ENCODE data around the gene CBX3.

The CBX3 gene

DNA sequence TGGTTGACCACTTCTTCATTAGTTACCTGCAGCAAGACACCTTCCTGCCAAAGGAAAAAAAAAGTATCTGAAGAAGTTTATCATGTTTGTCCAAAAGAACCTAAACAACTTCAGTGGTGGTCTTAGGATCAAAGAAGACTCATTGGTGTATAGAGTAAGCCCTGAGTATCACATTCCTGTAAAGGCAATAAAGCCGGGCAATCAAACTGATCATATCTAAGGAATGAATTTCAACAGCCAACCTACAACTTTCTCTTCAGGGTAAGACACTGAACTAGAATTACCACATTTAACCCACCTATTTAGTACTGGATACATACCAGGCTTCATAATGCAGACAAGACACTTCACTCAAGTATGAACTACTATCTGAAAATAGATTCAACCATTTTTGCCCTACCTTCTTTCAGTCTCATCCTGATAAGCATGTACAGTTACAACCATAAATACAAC, 11.1 kb upstream of the CBX3 start:
- TF ChIP-seq EZH2phosphoT487 (conservative IDR thresholded peaks at IDR 0.05; ENCODE audit: low read length), result no peak
- TF ChIP-seq, protein P1, sequence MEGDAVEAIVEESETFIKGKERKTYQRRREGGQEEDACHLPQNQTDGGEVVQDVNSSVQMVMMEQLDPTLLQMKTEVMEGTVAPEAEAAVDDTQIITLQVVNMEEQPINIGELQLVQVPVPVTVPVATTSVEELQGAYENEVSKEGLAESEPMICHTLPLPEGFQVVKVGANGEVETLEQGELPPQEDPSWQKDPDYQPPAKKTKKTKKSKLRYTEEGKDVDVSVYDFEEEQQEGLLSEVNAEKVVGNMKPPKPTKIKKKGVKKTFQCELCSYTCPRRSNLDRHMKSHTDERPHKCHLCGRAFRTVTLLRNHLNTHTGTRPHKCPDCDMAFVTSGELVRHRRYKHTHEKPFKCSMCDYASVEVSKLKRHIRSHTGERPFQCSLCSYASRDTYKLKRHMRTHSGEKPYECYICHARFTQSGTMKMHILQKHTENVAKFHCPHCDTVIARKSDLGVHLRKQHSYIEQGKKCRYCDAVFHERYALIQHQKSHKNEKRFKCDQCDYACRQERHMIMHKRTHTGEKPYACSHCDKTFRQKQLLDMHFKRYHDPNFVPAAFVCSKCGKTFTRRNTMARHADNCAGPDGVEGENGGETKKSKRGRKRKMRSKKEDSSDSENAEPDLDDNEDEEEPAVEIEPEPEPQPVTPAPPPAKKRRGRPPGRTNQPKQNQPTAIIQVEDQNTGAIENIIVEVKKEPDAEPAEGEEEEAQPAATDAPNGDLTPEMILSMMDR (IDR thresholded peaks at IDR 0.05; ENCODE audit: insufficient read depth, low read length, poor library complexity, severe bottlenecking), result no peak
- Histone ChIP-seq H3K36me3 (ENCODE audit: low read length) (peaks cover 67% of the 10 kb centered on the region), H3K79me2 (ENCODE audit: insufficient read depth, low read length) (peaks cover 38% of the 10 kb centered on the region)

DNA sequence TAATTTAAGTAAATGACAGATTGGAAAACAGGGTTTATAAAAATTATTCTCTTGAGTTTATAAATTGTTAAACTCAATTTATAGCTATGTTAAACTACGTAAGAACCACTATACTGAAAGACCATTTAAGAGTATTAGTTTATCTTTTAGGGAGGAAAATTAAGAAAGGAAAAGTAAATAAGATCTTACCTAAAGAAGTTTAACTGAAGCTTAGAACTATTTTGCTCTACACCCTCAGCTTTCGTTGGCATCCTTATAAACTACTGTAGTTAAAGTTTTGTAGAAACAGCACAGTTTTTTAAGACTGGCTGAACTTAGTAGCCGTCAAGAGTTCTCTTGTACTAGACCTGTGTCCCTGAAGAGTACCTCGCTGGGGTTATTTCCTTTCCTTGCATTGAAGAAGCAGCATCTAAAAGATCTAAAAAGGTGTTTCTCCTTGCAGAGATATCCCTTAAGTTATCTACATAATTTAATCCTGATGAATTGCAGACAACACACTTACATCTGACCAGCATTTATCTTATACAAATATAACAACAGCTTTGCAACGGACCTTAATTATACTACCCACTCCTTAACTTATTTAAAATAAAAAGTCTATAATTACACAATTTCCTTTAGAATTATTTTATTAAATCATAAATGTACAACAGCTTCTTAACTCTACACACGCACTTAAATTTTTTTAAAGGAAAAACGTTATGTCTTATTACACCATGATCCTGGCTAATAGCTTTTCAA, 10.1 kb upstream of the CBX3 start:
- no peaks in the 10 kb centered on the region for H3K27me3 ChIP-seq (ENCODE audit: low read length)
- H3K9me3 ChIP-seq (ENCODE audit: insufficient read depth, low read length), result no peaks in the 10 kb centered on the region
- peaks cover 76% of the 10 kb centered on the region for H4K20me1 ChIP-seq (ENCODE audit: low read depth, low read length)
- no peak overlapping the region for H3K4me2 ChIP-seq (ENCODE audit: low read depth, low read length, poor library complexity, severe bottlenecking)
- H3K9me2 ChIP-seq (replicated peaks; ENCODE audit: insufficient read depth, low read length), result no peaks in the 10 kb centered on the region
- no peak overlapping the region for H3K4me3 ChIP-seq (ENCODE audit: insufficient read depth, low read length, poor library complexity, severe bottlenecking)
- H3K27ac ChIP-seq (ENCODE audit: low read depth, low read length), result no peak overlapping the region; the same call in 1 of the 2 replicates
- peaks cover 97% of the 10 kb centered on the region for H3F3A ChIP-seq (ENCODE audit: insufficient read depth)
- peaks cover 76% of the 10 kb centered on the region for H3K36me3 ChIP-seq (ENCODE audit: low read length)
- no peak for TF ChIP-seq EZH2phosphoT487 (conservative IDR thresholded peaks at IDR 0.05; ENCODE audit: low read length)
- TF ChIP-seq, protein P1 (IDR thresholded peaks at IDR 0.05; ENCODE audit: insufficient read depth, low read length, poor library complexity, severe bottlenecking), result no peak
- no peak overlapping the region for H3K9ac ChIP-seq (ENCODE audit: low read length)
- no peak overlapping the region for H2AFZ ChIP-seq (ENCODE audit: low read depth, low read length, severe bottlenecking)
- peaks cover 48% of the 10 kb centered on the region for H3K79me2 ChIP-seq (ENCODE audit: insufficient read depth, low read length)

More for the DNA sequence above, 11.1 kb upstream of the CBX3 start:
- H3K9me3 ChIP-seq (ENCODE audit: insufficient read depth, low read length), result no peaks in the 10 kb centered on the region
- H4K20me1 ChIP-seq (ENCODE audit: low read depth, low read length), result peaks cover 66% of the 10 kb centered on the region
- H3K27ac ChIP-seq (ENCODE audit: low read depth, low read length), result no peak overlapping the region
- no peak overlapping the region for H3K4me3 ChIP-seq (ENCODE audit: insufficient read depth, low read length, poor library complexity, severe bottlenecking)
- no peak overlapping the region for H2AFZ ChIP-seq (ENCODE audit: low read depth, low read length, severe bottlenecking)
- no peak overlapping the region for H3K9ac ChIP-seq (ENCODE audit: low read length)
- H3K4me2 ChIP-seq (ENCODE audit: low read depth, low read length, poor library complexity, severe bottlenecking), result no peak overlapping the region
- no peaks in the 10 kb centered on the region for H3K9me2 ChIP-seq (replicated peaks; ENCODE audit: insufficient read depth, low read length)
- peaks cover 96% of the 10 kb centered on the region for H3F3A ChIP-seq (ENCODE audit: insufficient read depth)
- H3K27me3 ChIP-seq (ENCODE audit: low read length), result no peaks in the 10 kb centered on the region

DNA sequence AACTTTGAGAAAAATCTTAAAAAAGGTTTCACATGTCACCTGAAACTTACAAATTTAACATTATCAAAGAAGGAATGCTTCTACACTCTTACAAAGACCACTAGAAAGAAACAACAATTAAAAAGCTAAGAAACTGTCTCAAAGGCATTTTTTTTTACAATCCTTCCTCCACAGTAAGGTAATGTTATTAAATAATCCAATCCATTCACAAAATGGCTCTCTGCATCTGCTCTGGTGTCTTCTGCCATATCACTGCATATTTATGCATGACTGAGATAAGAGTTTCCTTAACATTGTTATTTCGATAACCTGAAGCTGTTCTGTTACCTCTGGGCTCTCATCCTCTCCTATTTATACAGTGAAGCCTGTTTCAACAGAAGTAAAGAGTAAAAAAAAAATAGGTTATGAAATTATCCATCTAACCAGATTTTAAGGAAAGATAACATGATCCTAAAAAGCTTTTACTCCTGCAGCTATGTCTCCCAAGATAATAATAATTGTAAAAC, 9.5 kb upstream of the CBX3 start:
- Histone ChIP-seq H3K9ac (ENCODE audit: low read length) (no peak overlapping the region), H4K20me1 (ENCODE audit: low read depth, low read length) (peaks cover 82% of the 10 kb centered on the region), H3K4me3 (ENCODE audit: insufficient read depth, low read length, poor library complexity, severe bottlenecking) (no peak overlapping the region), H3K27ac (ENCODE audit: low read depth, low read length) (peak overlapping the region; percentile 1; the same call in 1 of the 2 replicates), H3K9me2 (replicated peaks; ENCODE audit: insufficient read depth, low read length) (no peaks in the 10 kb centered on the region), H3K36me3 (ENCODE audit: low read length) (peaks cover 82% of the 10 kb centered on the region), H2AFZ (ENCODE audit: low read depth, low read length, severe bottlenecking) (no peak overlapping the region), H3F3A (ENCODE audit: insufficient read depth) (peaks cover 97% of the 10 kb centered on the region), H3K79me2 (ENCODE audit: insufficient read depth, low read length) (peaks cover 54% of the 10 kb centered on the region), H3K4me2 (ENCODE audit: low read depth, low read length, poor library complexity, severe bottlenecking) (no peak overlapping the region), H3K9me3 (ENCODE audit: insufficient read depth, low read length) (no peaks in the 10 kb centered on the region), H3K27me3 (ENCODE audit: low read length) (no peaks in the 10 kb centered on the region)
- TF ChIP-seq, protein P1 (IDR thresholded peaks at IDR 0.05; ENCODE audit: insufficient read depth, low read length, poor library complexity, severe bottlenecking), result no peak
- TF ChIP-seq EZH2phosphoT487 (conservative IDR thresholded peaks at IDR 0.05; ENCODE audit: low read length), result no peak

All from SU-DHL-6 (cell line).